Measurements from ENCODE around the gene BRF1.

- TF ChIP-seq CTCF (conservative IDR thresholded peaks at IDR 0.05 in 1 of 2, IDR thresholded peaks at IDR 0.05 in 1 of 2; ENCODE audit: low read depth in 1 of 2, low read length in 2 of 2): no peak
- TF ChIP-seq EZH2 (IDR thresholded peaks at IDR 0.05; ENCODE audit: low read length, missing control alignments): no peak
These were observed 49.8 kb downstream of the BRF1 start for GRCh38 chr14:105250986-105251385.

Data from fibroblast of lung (primary cell).